Activated T-helper 1 cell treated with anti-CD3 and anti-CD28 coated beads, Interleukin-2, amount 50 U/mL, for 16 hours (primary cell): ENCODE results near the gene SPACA9.

Source experiments
- DNase-seq, 2 donors: peaks; one replicate each; pipeline ENCODE4 v3.0.0-alpha.2; 2020; ENCODE audit warnings: low read depth in 1 of 2, low spot score in 1 of 2

Gene SPACA9

DNA sequence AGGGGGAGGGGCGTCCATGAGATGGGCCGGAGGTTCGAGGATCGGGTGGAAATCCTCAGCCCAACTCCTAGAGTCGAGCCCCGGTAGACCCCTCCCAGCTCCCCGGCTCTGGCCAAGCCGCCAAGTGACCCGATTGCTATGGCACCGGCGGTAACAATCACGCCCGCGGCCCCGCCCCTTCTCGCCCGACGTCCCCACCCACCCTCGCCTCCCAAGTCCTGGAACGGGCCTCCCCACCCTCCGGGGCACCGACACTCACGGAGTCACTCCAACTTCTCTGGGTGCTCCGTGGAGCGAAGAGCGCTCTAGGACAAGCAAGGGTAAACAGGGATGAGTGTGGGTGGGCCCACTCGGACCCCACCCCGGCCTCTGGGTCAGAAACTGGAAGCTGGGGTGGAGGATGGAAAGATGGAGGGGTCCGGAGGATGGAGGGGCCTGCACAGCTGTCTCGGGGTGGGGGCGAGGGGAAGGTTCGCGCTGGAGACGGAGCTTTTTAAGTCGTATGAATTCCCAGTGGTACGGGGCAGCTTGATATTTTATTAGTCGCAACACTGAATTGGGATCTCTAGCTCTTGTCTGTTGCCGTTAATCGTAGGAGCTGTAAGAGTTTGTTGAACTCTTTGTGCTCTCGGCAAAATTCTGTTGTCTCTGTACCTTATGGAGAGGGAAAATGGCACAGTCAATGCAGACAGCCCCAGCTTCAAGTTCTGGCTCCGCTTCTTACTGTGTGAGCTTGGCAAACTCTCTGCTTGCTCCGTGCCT, at the start of gene SPACA9:
Gene SPACA9, plus strand, starts transcription at position 204 of the 762 bp plus-strand sequence. CDS start 5,050 bp downstream, outside the sequence.
- DNase-seq: peak in 1 of 2 donors; percentile 7

DNA sequence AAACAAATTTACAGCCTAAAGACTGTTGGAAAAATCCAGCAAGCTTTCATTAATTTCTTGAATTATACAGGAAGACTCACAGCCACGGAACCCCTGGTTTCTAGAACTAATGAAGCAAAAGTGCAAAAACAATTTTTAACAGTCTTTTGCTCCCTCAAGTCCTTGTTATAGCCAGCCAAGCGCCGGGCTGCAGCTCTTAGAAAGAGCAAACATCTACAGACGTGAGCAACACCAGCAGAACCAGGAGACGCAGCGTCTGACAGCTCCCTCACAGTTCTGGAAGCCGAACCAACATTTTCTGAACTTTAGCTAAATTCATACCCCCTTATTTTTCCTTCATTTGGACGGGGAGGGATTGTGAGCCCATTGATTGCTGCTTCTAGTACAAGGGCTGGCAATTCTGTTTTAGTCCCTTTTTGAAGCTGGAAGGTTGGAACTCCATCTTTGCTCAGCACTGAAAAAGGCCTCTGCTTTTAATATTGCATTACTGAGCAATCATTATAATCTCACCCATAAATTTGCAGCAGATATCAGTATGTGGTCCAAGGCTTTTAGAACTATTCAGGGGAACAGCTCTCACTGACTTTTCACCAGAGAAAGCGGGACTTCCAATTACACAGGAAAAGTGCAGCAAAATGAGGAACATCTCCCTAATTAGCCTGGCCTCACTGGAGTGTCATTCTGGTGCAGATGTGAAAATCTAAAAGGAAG, 46.4 kb upstream of the SPACA9 start:
- DNase-seq: no peak

DNA sequence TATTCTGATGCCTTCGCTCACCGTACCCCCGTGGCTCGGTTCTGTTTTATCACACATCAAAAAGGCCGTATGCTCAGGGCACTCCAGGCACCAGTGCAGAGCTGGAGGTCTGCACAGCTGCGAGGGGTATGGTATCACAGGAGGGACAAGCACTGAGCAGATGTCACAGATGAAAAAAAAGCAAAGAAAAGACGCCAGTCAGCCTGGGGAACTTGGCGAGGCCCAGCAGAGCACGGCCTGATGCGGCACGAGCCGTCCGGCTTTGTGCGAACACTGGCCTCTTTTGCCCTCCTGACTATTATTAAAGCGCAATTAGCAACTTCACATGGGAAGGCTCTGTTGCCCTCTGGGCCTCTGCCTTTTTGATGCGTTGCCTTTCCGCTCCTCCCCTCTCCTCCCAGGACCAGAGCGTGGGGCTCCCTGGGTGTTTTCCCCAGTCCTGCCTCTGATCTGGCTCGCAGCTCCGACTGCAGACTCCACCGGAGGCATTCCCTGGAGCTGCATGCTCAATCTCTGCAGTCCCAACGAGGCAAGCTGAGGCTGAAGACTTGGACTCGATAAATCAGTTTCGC, 45.1 kb upstream of the SPACA9 start:
- no peak for DNase-seq

DNA sequence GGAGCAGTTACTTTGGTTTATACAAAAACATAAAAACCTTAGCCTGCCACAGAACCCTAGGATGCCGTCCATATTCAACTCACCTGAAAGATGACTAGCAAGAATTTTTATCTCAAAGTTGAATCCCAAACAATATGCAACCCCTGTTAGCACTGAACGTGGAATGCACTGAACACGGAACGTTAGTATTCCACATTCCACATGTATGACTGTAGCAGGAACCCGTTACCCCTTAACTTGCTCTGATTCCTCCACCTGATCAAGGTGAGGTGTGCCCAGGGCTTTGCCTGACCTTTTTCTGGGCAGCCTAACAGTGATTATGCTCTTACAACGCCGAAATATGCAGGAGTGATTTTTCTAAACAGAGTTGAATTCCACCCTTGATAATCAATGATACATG, 44.4 kb upstream of the SPACA9 start:
- DNase-seq: no peak

DNA sequence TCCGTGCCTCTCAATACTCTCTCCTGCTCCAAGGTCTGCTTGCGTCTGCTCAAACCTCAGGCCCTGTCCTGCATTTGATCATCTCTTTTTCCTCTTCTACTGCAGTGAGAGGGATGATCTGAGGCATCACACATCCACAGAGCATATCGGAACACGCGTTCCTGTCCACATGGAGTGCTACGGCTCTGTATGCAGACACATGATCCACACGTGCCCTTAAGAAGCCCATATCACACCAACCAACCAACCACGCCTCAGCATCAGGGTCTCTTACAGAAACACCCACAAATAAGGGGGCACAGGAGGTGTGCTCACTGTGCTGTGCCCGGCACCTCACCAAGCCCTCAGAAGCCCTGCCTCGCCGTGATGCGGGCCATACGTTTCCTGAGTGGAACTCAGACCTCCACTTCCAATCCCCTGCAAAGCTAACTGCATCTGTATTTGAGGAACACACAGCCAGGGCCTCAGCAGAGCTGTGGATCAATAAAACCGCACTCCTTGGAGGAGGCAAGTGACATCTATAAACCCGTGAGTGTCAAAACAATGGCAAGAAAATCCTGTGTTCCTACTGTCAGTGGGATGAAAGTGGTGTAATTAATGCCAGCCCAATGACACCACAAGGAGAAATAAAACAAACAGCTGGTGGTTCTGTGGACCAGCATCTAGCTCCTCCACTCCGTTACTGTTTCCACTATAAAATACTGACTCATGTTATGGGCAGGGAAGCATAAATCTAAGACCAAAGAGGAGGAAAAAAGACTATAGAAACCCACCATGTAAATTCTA, 41.0 kb upstream of the SPACA9 start:
- no peak for DNase-seq

DNA sequence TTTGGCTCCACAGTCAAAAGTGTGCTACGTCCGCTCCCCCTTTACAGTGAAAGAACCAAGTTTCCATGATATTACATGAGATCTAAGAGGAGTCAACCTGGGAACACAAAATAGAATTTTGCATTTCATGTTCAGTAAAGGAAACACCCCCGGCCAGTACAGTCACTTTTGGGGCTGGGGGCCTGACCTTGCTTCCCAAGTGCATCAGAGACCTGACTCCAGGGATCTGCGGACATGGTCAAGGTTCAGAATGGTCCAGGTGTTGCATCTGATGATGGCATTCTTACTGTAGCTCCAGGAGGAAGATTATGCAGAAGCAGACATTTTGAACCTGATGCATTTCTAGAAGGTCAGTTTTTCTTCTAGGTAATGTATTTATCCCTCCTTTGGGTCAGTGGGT, 40.4 kb upstream of the SPACA9 start:
- no peak for DNase-seq

DNA sequence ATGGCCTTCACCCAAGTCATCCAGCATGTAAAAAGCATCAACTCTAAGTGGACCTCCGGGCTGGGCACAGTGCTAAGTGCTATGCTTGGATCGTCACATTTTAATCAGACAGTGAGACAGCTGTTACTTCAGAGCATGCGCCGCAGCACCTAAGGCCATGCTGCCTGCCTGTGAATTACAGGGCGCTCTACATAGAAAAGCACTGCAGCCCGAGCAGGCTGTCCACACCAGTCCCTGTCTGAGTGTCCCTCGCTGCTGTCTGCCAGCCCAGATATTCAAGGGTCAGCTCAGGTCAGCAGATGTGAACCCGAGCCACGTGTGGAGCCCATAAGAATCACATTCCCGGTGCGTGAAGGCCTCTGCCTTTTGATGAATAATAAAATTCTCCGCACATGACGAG, 37.7 kb upstream of the SPACA9 start:
- no peak for DNase-seq

DNA sequence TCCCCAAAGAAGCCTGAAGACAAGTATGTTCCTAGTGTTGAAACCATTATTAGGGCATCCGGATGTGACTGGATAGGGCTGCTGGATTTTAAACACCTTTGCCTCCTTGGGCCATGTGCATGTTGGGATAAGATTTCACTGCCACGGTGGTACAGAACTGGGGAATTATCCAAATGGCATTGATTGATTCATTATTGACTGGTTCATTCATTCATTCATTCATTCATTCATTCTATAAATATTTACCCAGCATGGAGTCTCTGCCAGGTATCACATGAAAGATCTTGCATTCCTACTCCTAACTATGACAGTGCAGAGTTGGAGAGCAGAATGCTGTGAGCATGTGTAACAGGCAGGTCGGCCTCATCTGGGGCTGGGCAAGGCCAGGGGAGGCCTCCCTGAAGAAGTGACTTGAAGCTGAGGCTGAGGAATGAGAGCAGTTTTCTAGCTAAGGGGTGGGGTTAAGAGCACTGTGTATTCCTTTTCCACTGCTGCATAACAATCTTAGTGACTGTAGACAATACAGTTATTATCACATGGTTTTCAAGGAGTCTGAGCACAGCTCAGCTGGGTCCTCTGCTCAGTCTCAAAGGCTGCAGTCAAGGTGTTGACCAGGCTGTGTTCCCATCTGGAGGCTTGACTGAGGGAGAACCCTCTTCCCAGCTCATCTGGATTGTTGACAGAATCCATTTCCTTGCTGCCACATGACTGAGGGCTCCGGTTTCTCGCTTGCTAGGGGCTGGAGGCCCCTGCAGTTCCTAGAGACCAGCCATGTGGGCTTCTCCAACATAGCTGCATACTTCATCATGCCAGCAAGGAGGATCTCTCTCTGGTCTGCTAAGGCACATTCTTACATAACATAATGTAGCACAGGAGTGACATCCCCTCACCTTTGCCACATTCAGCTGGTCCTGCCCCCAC, 36.3 kb upstream of the SPACA9 start:
- DNase-seq: no peak

DNA sequence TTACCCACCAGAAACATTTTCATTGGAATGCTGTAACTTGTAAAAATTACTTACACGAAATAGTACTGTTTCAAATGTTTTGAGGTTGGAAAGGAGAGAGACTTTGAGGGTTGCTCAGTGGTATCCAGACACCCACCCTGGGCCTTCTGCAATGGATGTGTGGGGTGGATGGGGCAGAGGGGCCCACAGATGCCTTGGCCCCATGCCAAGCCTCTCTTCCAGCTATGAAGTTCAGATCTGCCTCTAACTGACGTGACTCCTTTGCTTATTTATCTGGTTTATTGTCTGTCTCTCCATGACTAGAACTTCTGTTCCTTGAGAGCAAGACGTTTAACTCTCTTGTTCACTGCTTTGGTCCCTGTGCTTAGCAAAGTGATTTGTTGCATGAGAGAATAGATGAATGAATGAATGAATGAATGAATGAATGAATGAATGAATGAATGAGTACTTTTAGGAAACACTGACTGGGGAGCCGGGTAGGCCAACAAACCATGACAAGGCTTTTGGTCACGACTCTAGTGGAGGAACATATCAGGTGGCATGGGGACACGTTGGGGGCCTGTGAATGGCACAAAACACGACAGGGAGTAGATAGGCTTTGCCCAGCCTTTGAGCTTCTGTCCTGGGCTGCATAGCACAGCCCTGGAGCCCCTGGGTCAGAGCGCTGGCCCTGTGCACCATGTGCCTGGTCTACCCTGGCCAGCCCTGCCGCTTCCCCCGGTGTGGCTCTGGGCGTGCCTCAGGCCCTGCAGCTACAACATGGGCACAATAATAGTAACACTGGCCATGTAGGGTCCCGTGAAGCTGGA, 32.4 kb upstream of the SPACA9 start:
- DNase-seq: no peak

DNA sequence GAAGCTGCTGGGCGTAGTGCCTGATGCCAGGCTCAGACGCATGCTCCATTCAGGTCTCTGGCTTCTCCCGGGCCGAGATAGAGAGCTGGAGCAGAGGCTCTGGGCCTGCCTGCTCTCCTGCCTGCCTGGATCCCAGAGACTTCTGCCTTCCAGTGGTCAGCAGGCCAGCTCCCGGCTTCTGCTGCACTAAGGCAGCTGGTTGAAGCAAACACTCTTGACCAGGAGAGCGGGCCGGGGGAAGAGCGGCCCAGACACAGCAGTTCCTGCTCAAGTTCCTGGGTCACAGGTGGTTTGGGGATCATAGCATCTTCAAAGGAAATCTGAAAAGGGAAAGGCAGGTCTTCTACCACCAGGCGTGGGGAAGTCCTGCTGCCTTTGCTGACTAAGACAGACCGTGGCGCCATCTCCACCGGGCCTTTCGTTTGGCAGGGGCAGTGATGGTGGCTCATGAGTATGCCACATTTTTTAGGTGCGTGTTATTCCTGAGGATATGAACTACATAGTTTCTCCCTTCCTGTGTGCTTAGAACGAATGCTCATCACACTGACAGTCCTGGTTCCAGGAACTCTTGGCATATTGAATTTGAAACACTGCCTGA, 31.7 kb upstream of the SPACA9 start:
- DNase-seq: no peak

DNA sequence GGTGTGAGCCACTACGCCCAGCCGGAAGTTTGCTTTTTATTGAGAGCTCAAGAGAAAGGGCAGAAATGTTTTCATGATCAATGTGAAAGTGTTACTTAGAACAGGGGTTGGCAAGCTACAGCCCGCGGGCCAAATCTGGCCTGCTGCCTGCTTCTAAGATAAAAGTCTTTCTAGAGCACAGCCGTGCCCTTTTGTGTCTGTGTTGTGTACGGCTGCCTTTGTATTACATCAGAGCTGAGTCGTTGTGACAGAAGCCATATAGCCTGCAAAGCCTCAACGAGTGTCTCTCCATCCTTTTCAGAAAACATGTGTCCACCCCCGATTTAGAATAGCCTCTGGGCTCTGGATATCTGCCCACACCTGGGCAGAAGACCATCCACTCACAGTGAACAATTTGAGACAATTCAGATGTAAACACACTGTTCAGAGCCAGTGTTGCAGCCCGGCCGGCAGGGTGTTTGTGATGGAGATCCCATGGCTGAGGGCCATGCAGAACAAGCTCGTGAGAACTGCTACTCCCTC, 29.5 kb upstream of the SPACA9 start:
- DNase-seq: no peak

DNA sequence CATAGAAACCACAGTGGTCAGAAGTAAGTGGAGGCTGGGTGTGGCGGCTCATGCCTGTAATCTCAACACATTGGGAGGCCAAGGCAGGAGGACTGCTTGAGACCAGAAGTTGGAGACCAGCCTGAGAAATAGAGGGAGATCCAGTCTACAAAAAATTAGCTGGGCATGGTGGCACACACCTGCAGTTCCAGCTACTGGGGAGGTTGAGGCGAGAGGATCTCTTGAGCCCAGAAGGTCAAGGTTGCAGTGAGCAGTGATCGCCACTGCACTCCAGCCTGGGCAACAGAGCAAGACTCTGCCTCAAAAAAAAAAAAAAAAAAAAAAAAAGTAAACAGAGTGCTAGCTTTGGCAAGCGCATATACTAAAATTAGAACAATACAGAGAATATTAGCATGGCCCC, 25.2 kb upstream of the SPACA9 start:
- DNase-seq: no peak

DNA sequence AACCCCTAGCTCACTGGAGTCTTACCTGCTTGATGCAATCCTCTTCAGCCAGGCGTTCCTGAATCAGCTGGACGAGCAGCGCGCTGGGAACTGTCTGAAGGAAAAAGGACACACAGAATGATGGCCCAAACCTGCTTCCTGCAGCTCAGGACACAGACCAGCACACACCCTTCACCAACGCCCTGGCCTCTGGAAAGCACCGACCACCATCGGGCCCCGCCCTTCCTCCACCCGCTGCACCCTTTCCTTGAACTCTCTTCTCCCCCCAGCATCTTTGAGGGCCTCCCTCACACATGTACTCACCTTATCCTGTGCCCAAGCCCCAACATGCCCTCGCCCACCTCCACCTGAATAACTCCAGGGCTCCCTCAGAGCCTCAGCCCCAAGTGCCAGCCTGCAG, 23.9 kb upstream of the SPACA9 start:
- no peak for DNase-seq

DNA sequence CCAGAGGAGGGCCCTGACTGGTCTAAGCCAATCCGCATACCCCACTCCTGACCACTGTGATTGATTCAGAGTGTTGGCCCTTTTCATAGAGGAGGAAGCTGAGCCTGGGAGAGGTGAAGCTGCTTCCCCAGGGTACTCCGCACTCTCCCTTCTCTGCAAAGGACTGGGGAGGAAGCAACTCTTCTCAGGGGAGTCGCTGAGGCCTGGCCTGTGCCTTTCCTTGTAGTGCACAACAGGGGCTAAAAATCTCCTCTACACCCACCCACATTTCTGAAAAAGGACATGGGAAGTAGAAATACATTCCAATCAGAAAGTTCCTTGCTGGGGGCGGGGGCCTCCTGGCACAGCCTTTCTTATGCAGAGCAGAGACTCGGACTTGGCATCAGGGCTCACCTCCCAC, 22.8 kb upstream of the SPACA9 start:
- no peak for DNase-seq

DNA sequence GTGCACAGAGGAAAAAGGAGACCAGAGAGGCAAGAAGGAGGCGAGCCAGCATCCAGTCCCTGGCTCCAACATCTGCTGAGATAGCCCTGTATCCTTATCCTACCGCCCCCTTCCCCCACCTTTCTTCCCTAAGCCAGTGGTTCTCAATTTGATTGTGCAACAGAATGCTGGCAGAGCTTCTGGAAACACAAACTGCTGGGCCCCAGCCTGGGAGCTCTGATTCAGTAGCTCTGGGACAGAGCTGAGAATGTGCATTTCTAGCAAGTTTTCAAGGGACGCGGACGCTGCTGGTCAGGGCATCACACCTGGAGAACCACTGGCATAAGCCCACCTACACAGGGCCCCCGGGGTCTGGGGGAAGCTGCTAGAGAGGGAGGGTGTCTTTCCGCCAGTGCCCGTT, 21.7 kb upstream of the SPACA9 start:
- DNase-seq: no peak

DNA sequence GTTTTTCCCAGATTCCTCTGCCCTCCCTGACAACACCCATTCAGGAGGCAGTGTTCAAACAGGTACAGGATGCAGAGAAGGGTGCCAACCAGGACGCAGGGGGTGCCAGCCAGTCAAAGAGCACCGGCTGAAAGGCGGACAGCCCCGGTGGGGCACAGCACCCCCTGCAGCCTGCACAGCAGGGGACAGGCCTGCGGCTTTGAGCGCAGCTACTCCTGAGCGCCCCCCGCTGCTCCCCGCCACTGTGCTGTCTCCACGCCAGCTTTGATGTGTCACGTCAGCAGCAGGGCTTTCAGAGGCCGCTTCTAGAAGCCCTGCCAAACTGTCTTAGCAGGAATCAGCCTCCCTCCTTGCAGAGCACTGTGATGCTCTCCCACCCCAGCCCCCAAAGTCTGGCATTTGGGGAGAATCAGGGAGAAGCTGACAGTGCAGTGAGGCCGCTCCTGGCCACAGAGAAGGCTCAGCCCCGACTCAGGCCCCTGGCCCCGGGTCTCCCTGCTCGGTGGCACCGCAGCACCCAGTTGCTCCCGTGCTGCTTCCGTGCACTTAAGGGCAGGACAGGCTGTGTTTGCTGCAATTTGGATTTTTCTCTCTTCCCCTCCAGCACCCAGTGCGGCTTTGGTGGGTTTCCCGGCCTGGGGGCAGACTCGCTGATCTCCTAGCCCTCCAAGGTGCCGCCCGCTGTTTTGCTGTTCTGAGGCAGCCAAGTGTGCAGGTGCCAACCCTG, 20.9 kb upstream of the SPACA9 start:
- no peak for DNase-seq

DNA sequence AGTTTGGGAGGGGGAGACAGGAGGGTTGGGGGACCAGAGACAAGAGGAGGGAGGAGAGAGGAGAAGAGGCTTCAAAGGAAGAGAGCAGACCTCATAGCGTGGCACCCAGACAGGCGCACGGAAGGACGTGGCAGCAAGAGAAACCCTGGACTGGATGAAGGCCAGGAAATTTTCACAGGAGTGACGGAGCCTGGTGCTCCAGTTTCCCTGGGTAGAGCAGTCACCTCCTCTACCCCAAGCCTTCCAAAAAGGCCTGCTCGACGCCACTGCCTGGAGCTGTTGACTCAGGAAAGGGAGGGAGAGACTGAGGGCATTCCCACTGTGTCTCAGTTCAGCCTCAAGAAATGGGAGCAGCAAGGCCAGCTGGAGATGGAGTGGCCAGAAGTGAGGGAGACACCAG, 19.9 kb upstream of the SPACA9 start:
- DNase-seq: no peak

DNA sequence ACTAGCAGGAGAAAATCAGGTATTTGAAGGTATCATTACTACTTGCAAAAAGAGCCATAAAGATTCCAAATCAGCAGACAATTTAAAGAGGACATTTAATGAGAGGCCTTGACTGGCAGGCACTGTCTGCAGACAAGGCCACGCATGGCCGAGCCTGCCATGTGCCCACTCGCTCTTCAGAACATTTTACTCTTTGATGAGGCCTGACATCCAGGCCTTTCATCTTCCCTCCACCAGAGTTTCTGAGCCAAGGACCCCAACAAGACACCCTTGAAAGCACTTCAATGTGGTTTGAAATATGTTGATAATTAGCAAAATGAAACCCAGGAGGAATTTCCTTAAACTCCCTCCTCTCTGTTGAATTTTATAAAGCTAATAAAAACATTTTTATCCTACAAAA, 17.0 kb upstream of the SPACA9 start:
- DNase-seq: no peak
